ENCODE results near the gene SUSD5.
"Not testable (repeated sequence)": the region's sequence is repeated elsewhere in the genome, so short reads cannot be mapped to it uniquely, and the experiment has no call there.

SUSD5 gene

GRCh38 chr3:33194303-33194702 lies 24.3 kb downstream of the SUSD5 start:
- DNase-seq (ENCODE audit: low read depth): no peak

- DNase-seq (ENCODE audit: low read depth): no peak
Measured at GRCh38 chr3:33187368-33187634, 31.3 kb downstream of the SUSD5 start.

GRCh38 chr3:33186524-33187367 lies 31.9 kb downstream of the SUSD5 start:
- no peak for DNase-seq (ENCODE audit: low read depth)

- DNase-seq (ENCODE audit: low read depth): no peak
Measured at GRCh38 chr3:33184863-33185262, 33.7 kb downstream of the SUSD5 start.

- DNase-seq (ENCODE audit: low read depth): not testable (repeated sequence)
Measured at GRCh38 chr3:33181641-33182040, 37.0 kb downstream of the SUSD5 start.

- no peak for DNase-seq (ENCODE audit: low read depth)
Measured at GRCh38 chr3:33181229-33181628, 37.4 kb downstream of the SUSD5 start.

GRCh38 chr3:33179132-33179531 lies 39.5 kb downstream of the SUSD5 start:
- no peak for DNase-seq (ENCODE audit: low read depth)

- DNase-seq (ENCODE audit: low read depth): no peak
Measured at GRCh38 chr3:33174711-33175414, 43.7 kb downstream of the SUSD5 start.

- DNase-seq (ENCODE audit: low read depth): no peak
Measured at GRCh38 chr3:33174095-33174494, 44.5 kb downstream of the SUSD5 start.

GRCh38 chr3:33173672-33174071 lies 44.9 kb downstream of the SUSD5 start:
- no peak for DNase-seq (ENCODE audit: low read depth)

GRCh38 chr3:33173103-33173502 lies 45.5 kb downstream of the SUSD5 start:
- DNase-seq (ENCODE audit: low read depth): no peak

GRCh38 chr3:33171580-33171979 lies 47.0 kb downstream of the SUSD5 start:
- DNase-seq (ENCODE audit: low read depth): no peak

GRCh38 chr3:33170531-33170930 lies 48.1 kb downstream of the SUSD5 start:
- no peak for DNase-seq (ENCODE audit: low read depth)

GRCh38 chr3:33167716-33168336 lies 50.8 kb downstream of the SUSD5 start:
- DNase-seq (ENCODE audit: low read depth): no peak

GRCh38 chr3:33167284-33167683 lies 51.3 kb downstream of the SUSD5 start:
- DNase-seq (ENCODE audit: low read depth): no peak

- no peak for DNase-seq (ENCODE audit: low read depth)
Measured at GRCh38 chr3:33166095-33166494, 52.5 kb downstream of the SUSD5 start.

GRCh38 chr3:33165372-33165771 lies 53.2 kb downstream of the SUSD5 start:
- no peak for DNase-seq (ENCODE audit: low read depth)

- not testable (repeated sequence) for DNase-seq (ENCODE audit: low read depth)
Measured at GRCh38 chr3:33162621-33163020, 56.0 kb downstream of the SUSD5 start.

- no peak for DNase-seq (ENCODE audit: low read depth)
Measured at GRCh38 chr3:33159981-33160380, 58.6 kb downstream of the SUSD5 start.

GRCh38 chr3:33159234-33159633 lies 59.4 kb downstream of the SUSD5 start:
- no peak for DNase-seq (ENCODE audit: low read depth)

- DNase-seq (ENCODE audit: low read depth): no peak
Measured at GRCh38 chr3:33155301-33155700, 63.3 kb downstream of the SUSD5 start.

- DNase-seq (ENCODE audit: low read depth): no peak
Measured at GRCh38 chr3:33153782-33154181, 64.8 kb downstream of the SUSD5 start.

Data from CMK (cell line).